Activated gamma-delta T cell treated with Interleukin-2 at 50 U/mL for 16 hours (primary cell): ENCODE data around the gene EXD1.

Experiments used
- DNase-seq: peaks from one replicate; pipeline ENCODE4 v3.0.0-alpha.2; 2020

The EXD1 gene

GRCh38 chr15:41231422-41232226 is 1.1 kb upstream of the EXD1 start:
- DNase-seq: no peak

- DNase-seq: no peak
These were observed 260 bp downstream of the EXD1 start for GRCh38 chr15:41230345-41230649.

- DNase-seq: no peak
These were observed 11.2 kb downstream of the EXD1 start for GRCh38 chr15:41219381-41219780.

GRCh38 chr15:41218851-41219250 is 11.7 kb downstream of the EXD1 start:
- DNase-seq: no peak

- DNase-seq: no peak
These were observed 14.8 kb downstream of the EXD1 start for GRCh38 chr15:41215708-41216107.

- DNase-seq: no peak
These were observed 22.7 kb downstream of the EXD1 start for GRCh38 chr15:41207687-41208448.

GRCh38 chr15:41205315-41205714 is 25.2 kb downstream of the EXD1 start:
- DNase-seq: no peak

- no peak for DNase-seq
These were observed 27.2 kb downstream of the EXD1 start for GRCh38 chr15:41203395-41203794.

GRCh38 chr15:41199470-41199869 is 31.1 kb downstream of the EXD1 start:
- DNase-seq: no peak

GRCh38 chr15:41194444-41194843 is 36.1 kb downstream of the EXD1 start:
- no peak for DNase-seq

GRCh38 chr15:41183581-41183980 is 47.0 kb downstream of the EXD1 start:
- DNase-seq: no peak

- no peak for DNase-seq
These were observed 48.3 kb downstream of the EXD1 start for GRCh38 chr15:41182266-41182665.

GRCh38 chr15:41180206-41180789 is 50.3 kb downstream of the EXD1 start:
- DNase-seq: no peak

- DNase-seq: no peak
These were observed 60.8 kb downstream of the EXD1 start for GRCh38 chr15:41169781-41170180.

GRCh38 chr15:41169086-41169485 is 61.5 kb downstream of the EXD1 start:
- no peak for DNase-seq

GRCh38 chr15:41161736-41162135 is 68.8 kb downstream of the EXD1 start:
- no peak for DNase-seq

- no peak for DNase-seq
These were observed 69.2 kb downstream of the EXD1 start for GRCh38 chr15:41161336-41161735.

GRCh38 chr15:41160639-41161315 is 69.8 kb downstream of the EXD1 start:
- no peak for DNase-seq

- no peak for DNase-seq
These were observed 76.1 kb downstream of the EXD1 start for GRCh38 chr15:41154412-41154811.

GRCh38 chr15:41153733-41154132 is 76.8 kb downstream of the EXD1 start:
- no peak for DNase-seq

- DNase-seq: no peak
These were observed 79.0 kb downstream of the EXD1 start for GRCh38 chr15:41151451-41152005.

GRCh38 chr15:41150279-41150678 is 80.3 kb downstream of the EXD1 start:
- DNase-seq: no peak

- no peak for DNase-seq
These were observed 82.5 kb downstream of the EXD1 start for GRCh38 chr15:41148065-41148464.
